Measurements from ENCODE around the gene FNDC8. TPM values are rescaled to one million over a fixed set of nuclear protein-coding genes. Genes with fewer than 3 reads are reported as not detected.
A peak's percentile ranks its signal among the peaks of the same experiment; 100 is the strongest.

The FNDC8 gene
- total RNA-seq, 1 donor: not detected

- no peak for DNase-seq (ENCODE audit: low read depth)
- TF ChIP-seq CTCF (IDR thresholded peaks at IDR 0.05; ENCODE audit: insufficient read depth, low read length): no peak
- no peak overlapping the region for H3K4me3 ChIP-seq (ENCODE audit: low read depth, low read length)
These were observed 40.9 kb upstream of the FNDC8 start for GRCh38 chr17:35080536-35080935.

GRCh38 chr17:35081638-35082037 is 39.8 kb upstream of the FNDC8 start:
- DNase-seq (ENCODE audit: low read depth): no peak
- no peak overlapping the region for H3K4me3 ChIP-seq (ENCODE audit: low read depth, low read length)
- no peak for TF ChIP-seq CTCF (IDR thresholded peaks at IDR 0.05; ENCODE audit: insufficient read depth, low read length)

- no peak for TF ChIP-seq CTCF (IDR thresholded peaks at IDR 0.05; ENCODE audit: insufficient read depth, low read length)
- no peak overlapping the region for H3K4me3 ChIP-seq (ENCODE audit: low read depth, low read length)
- DNase-seq (ENCODE audit: low read depth): peak; percentile 75
These were observed 39.2 kb upstream of the FNDC8 start for GRCh38 chr17:35082073-35082657.

GRCh38 chr17:35083071-35083470 is 38.3 kb upstream of the FNDC8 start:
- no peak for DNase-seq (ENCODE audit: low read depth)
- TF ChIP-seq CTCF (IDR thresholded peaks at IDR 0.05; ENCODE audit: insufficient read depth, low read length): no peak
- H3K4me3 ChIP-seq (ENCODE audit: low read depth, low read length): no peak overlapping the region

GRCh38 chr17:35084987-35085386 is 36.4 kb upstream of the FNDC8 start:
- DNase-seq (ENCODE audit: low read depth): peak; percentile 51
- no peak for TF ChIP-seq CTCF (IDR thresholded peaks at IDR 0.05; ENCODE audit: insufficient read depth, low read length)
- no peak overlapping the region for H3K4me3 ChIP-seq (ENCODE audit: low read depth, low read length)

- H3K4me3 ChIP-seq (ENCODE audit: low read depth, low read length): no peak overlapping the region
- TF ChIP-seq CTCF (IDR thresholded peaks at IDR 0.05; ENCODE audit: insufficient read depth, low read length): no peak
- DNase-seq (ENCODE audit: low read depth): no peak
These were observed 35.3 kb upstream of the FNDC8 start for GRCh38 chr17:35086164-35086563.

Data from fibroblast of the aortic adventitia (primary cell).